Stomach (tissue), 9 donors: ENCODE results near the gene WWC2. TPM values are rescaled to one million over a fixed set of nuclear protein-coding genes. Genes with fewer than 3 reads are reported as not detected.

Experiments
- DNase-seq, 2 donors: peaks; one replicate each; pipeline versions ENCODE4 v3.0.0 to v3.0.0-alpha.2; 2013 to 2019
- H3K27ac ChIP-seq, 5 donors: fragments of 200-600 bp in 4 of 5; sonication (generic) in 4 of 5; one replicate each; pipeline ENCODE4 v1.5.1; 2013 to 2019; ENCODE audit warnings: mild to moderate bottlenecking in 1 of 5, moderate library complexity in 1 of 5
- H3K27me3 ChIP-seq, 3 donors: fragments of 200-600 bp; sonication (generic); one replicate each; pipeline ENCODE4 v1.5.1; 2017 to 2019; ENCODE audit warnings: mixed run types in 1 of 3
- H3K36me3 ChIP-seq, 4 donors: fragments of 200-600 bp; sonication (generic); 1 replicate in 3 of 4; 2 replicates in 1 of 4; pipeline ENCODE4 v1.5.1; 2016 to 2019
- H3K4me1 ChIP-seq, 4 donors: fragments of 200-600 bp; sonication (generic); one replicate each; pipeline ENCODE4 v1.5.1; 2016 to 2019
- H3K4me3 ChIP-seq, 4 donors: fragments of 200-600 bp; sonication (generic) in 3 of 4; one replicate each; pipeline ENCODE4 v1.5.1; 2016 to 2019; ENCODE audit warnings: mild to moderate bottlenecking in 1 of 4
- H3K9me3 ChIP-seq, 4 donors: fragments of 200-600 bp; sonication (generic); one replicate each; pipeline ENCODE4 v1.5.1; 2016 to 2019
- CTCF ChIP-seq, 7 experiments: fragments of 450-650 bp in 4 of 7; fragments of 200-600 bp in 3 of 7; sonication (generic) in 3 of 7; IDR thresholded peaks; one replicate each; pipeline ENCODE4 v1.5.1; 2016 to 2019; ENCODE audit warnings: antibody characterized with exemption in 7 of 7, control low read depth in 2 of 7, mild to moderate bottlenecking in 1 of 7
- EP300 ChIP-seq: sonication (generic); formaldehyde crosslinking; IDR thresholded peaks from one replicate; pipeline ENCODE4 v1.6.1; 2017; ENCODE audit warnings: antibody characterized with exemption
- POLR2A ChIP-seq, 4 donors: fragments of 450-650 bp; IDR thresholded peaks; one replicate each; pipeline ENCODE4 v1.6.1; 2016; ENCODE audit warnings: antibody characterized with exemption in 4 of 4, control low read depth in 2 of 4, mild to moderate bottlenecking in 1 of 4, moderate library complexity in 1 of 4
- POLR2AphosphoS5 ChIP-seq, 3 donors: sonication (generic); formaldehyde crosslinking; IDR thresholded peaks; one replicate each; pipeline ENCODE4 v1.6.1; 2016; ENCODE audit warnings: antibody characterized with exemption in 3 of 3
- WGBS, 5 donors: extraction: QIAGEN DNeasy Blood & Tissue Kit in 3 of 5; methylation state at CpG; one replicate each; pipeline versions ENCODE4 v1.1.5 to v1.1.7; 2013 to 2018; 5-methylcytosine and 5-hydroxymethylcytosine counted together
- intact Hi-C: fragments of 100-400 bp; cut with DNase I; formaldehyde crosslinking; loops from one replicate; pipeline ENCODE4 v1.15.1; 2023; ENCODE audit warnings: low total_unique reads
- polyA plus RNA-seq, 3 donors: library from polyadenylated mRNA; stranded (reverse); fragments of 200-250 nt; gene quantifications; one replicate each; pipeline ENCODE4 v1.2.3, GENCODE V29; 2013
- total RNA-seq, 5 donors: library from RNA; depleted of rRNA; stranded (reverse); fragments of >200 nt; gene quantifications; one replicate each; pipeline versions ENCODE4 v1.1.0 to v1.2.3, GENCODE V29; 2014 to 2016
- donor health status: healthy with polysubstance abuse.
- donor health status: Bipolar disorder and iron deficiency.
- donor health status: healthy.

The WWC2 gene
- total and polyA plus RNA-seq, 8 donors: 2.6 to 59.1 (median 31.1) TPM

- Histone ChIP-seq H3K9me3 (no peaks in the 10 kb centered on the region), H3K27me3 (no peaks in the 10 kb centered on the region), H3K27ac (no peak overlapping the region), H3K36me3 (no peaks in the 10 kb centered on the region), H3K4me3 (no peak overlapping the region), H3K4me1 (peaks cover 0 to 55% (median 26%) of the 10 kb centered on the region in 4 donors)
- no peak for TF ChIP-seq EP300
- no peak for TF ChIP-seq POLR2AphosphoS5 (IDR thresholded peaks at IDR 0.05)
- TF ChIP-seq CTCF (IDR thresholded peaks at IDR 0.05): no peak
- TF ChIP-seq POLR2A (IDR thresholded peaks at IDR 0.05): no peak
- 40 to 46% (median 43%) methylated on average over 6 of the region's 6 CpGs for WGBS, 5 donors
- intact Hi-C loops: no loop called here
- DNase-seq: peak; percentile 69 to 88
Measured at GRCh38 chr4:183142571-183143550, 43.8 kb downstream of the WWC2 start.

GRCh38 chr4:183144787-183145186 is 45.7 kb downstream of the WWC2 start:
- no peak for TF ChIP-seq POLR2A (IDR thresholded peaks at IDR 0.05)
- no peak for TF ChIP-seq POLR2AphosphoS5 (IDR thresholded peaks at IDR 0.05)
- TF ChIP-seq EP300: no peak
- TF ChIP-seq CTCF (IDR thresholded peaks at IDR 0.05): no peak
- H3K4me1 ChIP-seq: peaks cover 0 to 52% (median 28%) of the 10 kb centered on the region in 4 donors
- H3K27ac ChIP-seq: no peak overlapping the region
- no peaks in the 10 kb centered on the region for H3K27me3 ChIP-seq
- no peak for DNase-seq
- H3K9me3 ChIP-seq: no peaks in the 10 kb centered on the region
- H3K36me3 ChIP-seq: no peaks in the 10 kb centered on the region
- intact Hi-C loops: no loop called here
- H3K4me3 ChIP-seq: no peak overlapping the region
- WGBS, 5 donors: 87 to 92% (median 90%) methylated on average over 6 of the region's 6 CpGs

GRCh38 chr4:183145773-183146172 is 46.7 kb downstream of the WWC2 start:
- TF ChIP-seq CTCF (IDR thresholded peaks at IDR 0.05) (no peak), POLR2AphosphoS5 (IDR thresholded peaks at IDR 0.05) (no peak), POLR2A (IDR thresholded peaks at IDR 0.05) (no peak), EP300 (no peak)
- Histone ChIP-seq H3K27ac (no peak overlapping the region), H3K4me1 (peaks cover 0 to 52% (median 27%) of the 10 kb centered on the region in 4 donors), H3K36me3 (no peaks in the 10 kb centered on the region), H3K9me3 (no peaks in the 10 kb centered on the region), H3K4me3 (no peak overlapping the region), H3K27me3 (no peaks in the 10 kb centered on the region)
- DNase-seq: no peak
- 82 to 94% (median 84%) methylated on average over 2 of the region's 2 CpGs for WGBS, 5 donors
- intact Hi-C loops: no loop called here

- H3K27me3 ChIP-seq: no peaks in the 10 kb centered on the region
- no peak overlapping the region for H3K4me3 ChIP-seq
- DNase-seq: no peak
- no peak overlapping the region for H3K27ac ChIP-seq
- TF ChIP-seq EP300 (no peak), CTCF (IDR thresholded peaks at IDR 0.05) (no peak), POLR2AphosphoS5 (IDR thresholded peaks at IDR 0.05) (no peak), POLR2A (IDR thresholded peaks at IDR 0.05) (no peak)
- no peaks in the 10 kb centered on the region for H3K36me3 ChIP-seq
- peaks cover 0 to 51% (median 24%) of the 10 kb centered on the region in 4 donors for H3K4me1 ChIP-seq
- 56 to 76% (median 71%) methylated on average over 4 of the region's 4 CpGs for WGBS, 5 donors
- H3K9me3 ChIP-seq: no peaks in the 10 kb centered on the region
- intact Hi-C loops: no loop called here
Measured at GRCh38 chr4:183146478-183146877, 47.4 kb downstream of the WWC2 start.
